Sigmoid colon (tissue), 7 donors: Measurements from ENCODE around the gene RNU6-7. TPM values are rescaled to one million over a fixed set of nuclear protein-coding genes. Genes with fewer than 3 reads are reported as not detected.

Experiments used
- DNase-seq: peaks from one replicate; pipeline ENCODE4 v3.0.0-alpha.2; 2019
- H3K27ac ChIP-seq, 4 donors: fragments of 200-600 bp; sonication (generic); one replicate each; pipeline ENCODE4 v1.5.1; 2016 to 2019; ENCODE audit warnings: mild to moderate bottlenecking in 1 of 4
- H3K27me3 ChIP-seq, 3 donors: fragments of 200-600 bp; sonication (generic); one replicate each; pipeline ENCODE4 v1.5.1; 2019; ENCODE audit warnings: mild to moderate bottlenecking in 1 of 3
- H3K36me3 ChIP-seq, 4 donors: fragments of 200-600 bp; sonication (generic); one replicate each; pipeline ENCODE4 v1.5.1; 2016 to 2019
- H3K4me1 ChIP-seq, 4 donors: fragments of 200-600 bp; sonication (generic); one replicate each; pipeline ENCODE4 v1.5.1; 2017 to 2019
- H3K4me3 ChIP-seq, 4 donors: fragments of 200-600 bp; sonication (generic); one replicate each; pipeline ENCODE4 v1.5.1; 2017 to 2019; ENCODE audit warnings: mild to moderate bottlenecking in 2 of 4, moderate library complexity in 1 of 4
- H3K9me3 ChIP-seq, 4 donors: fragments of 200-600 bp in 3 of 4; sonication (generic) in 3 of 4; one replicate each; pipeline versions ENCODE4 v1.5.1 to v1.6.1; 2013 to 2019
- EP300 ChIP-seq, 4 donors: sonication (generic); formaldehyde crosslinking; IDR thresholded peaks; one replicate each; pipeline ENCODE4 v1.6.1; 2017; ENCODE audit warnings: antibody characterized with exemption in 4 of 4
- POLR2A ChIP-seq, 2 donors: fragments of 450-650 bp; IDR thresholded peaks; one replicate each; pipeline ENCODE4 v1.6.1; 2016; ENCODE audit warnings: antibody characterized with exemption in 2 of 2, mild to moderate bottlenecking in 2 of 2, moderate library complexity in 2 of 2
- POLR2AphosphoS5 ChIP-seq, 4 donors: sonication (generic); formaldehyde crosslinking; IDR thresholded peaks; one replicate each; pipeline ENCODE4 v1.6.1; 2017; ENCODE audit warnings: antibody characterized with exemption in 4 of 4
- WGBS, 2 donors: extraction: QIAGEN DNeasy Blood & Tissue Kit; methylation state at CpG; one replicate each; pipeline ENCODE4 v1.1.7; 2013; 5-methylcytosine and 5-hydroxymethylcytosine counted together
- intact Hi-C: fragments of 100-400 bp; cut with DNase I; formaldehyde crosslinking; loops from one replicate; pipeline ENCODE4 v1.15.1; 2023
- polyA plus RNA-seq, 3 donors: library from polyadenylated mRNA; stranded (reverse); fragments of 200-250 nt; gene quantifications; one replicate each; pipeline ENCODE4 v1.2.3, GENCODE V29; 2013
- total RNA-seq, 4 donors: library from RNA; depleted of rRNA; stranded (reverse); fragments of >200 nt; gene quantifications; one replicate each; pipeline ENCODE4 v1.1.0, GENCODE V29; 2016
- TF ChIP-seq, protein P1 (sequence below), 4 experiments: fragments of 450-650 bp in 3 of 4; fragments of 200-600 bp in 1 of 4; IDR thresholded peaks; one replicate each; pipeline ENCODE4 v1.5.1; 2016 to 2019; ENCODE audit warnings: antibody characterized with exemption in 4 of 4, mild to moderate bottlenecking in 3 of 4, moderate library complexity in 2 of 4
- donor health status: healthy with polysubstance abuse.
- donor health status: Bipolar disorder and iron deficiency.
- donor health status: healthy.

RNU6-7 gene
- total and polyA plus RNA-seq, 7 donors = not detected

DNA sequence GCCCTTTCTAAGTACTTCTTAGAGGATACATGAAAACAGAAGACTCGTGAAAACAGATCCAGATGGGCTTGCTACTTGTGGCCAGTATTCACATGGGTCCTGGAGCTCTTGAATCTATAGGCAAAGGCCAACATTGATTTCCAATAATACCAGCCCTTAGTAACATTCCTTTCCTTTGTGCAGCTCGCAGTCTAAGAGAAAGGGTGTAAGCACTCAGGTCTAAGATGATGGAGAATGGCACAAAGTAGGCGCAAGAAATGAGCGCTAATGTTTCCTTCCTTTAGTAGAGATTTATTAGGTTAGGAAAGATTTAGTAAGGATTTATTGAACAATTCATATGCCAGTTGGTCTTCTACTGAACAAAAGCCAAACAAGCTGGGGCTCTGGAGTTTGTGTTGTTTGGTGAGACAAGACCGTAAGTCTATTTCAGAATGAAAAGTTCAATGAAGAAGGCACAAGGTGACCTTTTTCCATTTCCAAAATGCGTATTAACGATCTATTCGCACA lies 699 bp downstream of the RNU6-7 start:
- TF ChIP-seq POLR2A (IDR thresholded peaks at IDR 0.05) (no peak), EP300 (IDR thresholded peaks at IDR 0.05) (no peak), POLR2AphosphoS5 (IDR thresholded peaks at IDR 0.05) (no peak)
- TF ChIP-seq, protein P1, sequence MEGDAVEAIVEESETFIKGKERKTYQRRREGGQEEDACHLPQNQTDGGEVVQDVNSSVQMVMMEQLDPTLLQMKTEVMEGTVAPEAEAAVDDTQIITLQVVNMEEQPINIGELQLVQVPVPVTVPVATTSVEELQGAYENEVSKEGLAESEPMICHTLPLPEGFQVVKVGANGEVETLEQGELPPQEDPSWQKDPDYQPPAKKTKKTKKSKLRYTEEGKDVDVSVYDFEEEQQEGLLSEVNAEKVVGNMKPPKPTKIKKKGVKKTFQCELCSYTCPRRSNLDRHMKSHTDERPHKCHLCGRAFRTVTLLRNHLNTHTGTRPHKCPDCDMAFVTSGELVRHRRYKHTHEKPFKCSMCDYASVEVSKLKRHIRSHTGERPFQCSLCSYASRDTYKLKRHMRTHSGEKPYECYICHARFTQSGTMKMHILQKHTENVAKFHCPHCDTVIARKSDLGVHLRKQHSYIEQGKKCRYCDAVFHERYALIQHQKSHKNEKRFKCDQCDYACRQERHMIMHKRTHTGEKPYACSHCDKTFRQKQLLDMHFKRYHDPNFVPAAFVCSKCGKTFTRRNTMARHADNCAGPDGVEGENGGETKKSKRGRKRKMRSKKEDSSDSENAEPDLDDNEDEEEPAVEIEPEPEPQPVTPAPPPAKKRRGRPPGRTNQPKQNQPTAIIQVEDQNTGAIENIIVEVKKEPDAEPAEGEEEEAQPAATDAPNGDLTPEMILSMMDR (IDR thresholded peaks at IDR 0.05) = no peak
- Histone ChIP-seq H3K4me3 (peak overlapping the region; percentile 64 to 68 (median 65)), H3K36me3 (no peaks in the 10 kb centered on the region), H3K27me3 (no peaks in the 10 kb centered on the region), H3K9me3 (no peaks in the 10 kb centered on the region), H3K27ac (peak overlapping the region; percentile 78 to 87 (median 84)), H3K4me1 (peaks cover 0 to 12% (median 9%) of the 10 kb centered on the region in 4 donors)
- DNase-seq = no peak
- 1 to 2% methylated on average over 8 of the region's 8 CpGs for WGBS, 2 donors
- intact Hi-C loops = loop anchor here (5.0 kb wide), 3 partner anchors 75 to 640 kb away; partner anchors contain the start of gene NUBPL

DNA sequence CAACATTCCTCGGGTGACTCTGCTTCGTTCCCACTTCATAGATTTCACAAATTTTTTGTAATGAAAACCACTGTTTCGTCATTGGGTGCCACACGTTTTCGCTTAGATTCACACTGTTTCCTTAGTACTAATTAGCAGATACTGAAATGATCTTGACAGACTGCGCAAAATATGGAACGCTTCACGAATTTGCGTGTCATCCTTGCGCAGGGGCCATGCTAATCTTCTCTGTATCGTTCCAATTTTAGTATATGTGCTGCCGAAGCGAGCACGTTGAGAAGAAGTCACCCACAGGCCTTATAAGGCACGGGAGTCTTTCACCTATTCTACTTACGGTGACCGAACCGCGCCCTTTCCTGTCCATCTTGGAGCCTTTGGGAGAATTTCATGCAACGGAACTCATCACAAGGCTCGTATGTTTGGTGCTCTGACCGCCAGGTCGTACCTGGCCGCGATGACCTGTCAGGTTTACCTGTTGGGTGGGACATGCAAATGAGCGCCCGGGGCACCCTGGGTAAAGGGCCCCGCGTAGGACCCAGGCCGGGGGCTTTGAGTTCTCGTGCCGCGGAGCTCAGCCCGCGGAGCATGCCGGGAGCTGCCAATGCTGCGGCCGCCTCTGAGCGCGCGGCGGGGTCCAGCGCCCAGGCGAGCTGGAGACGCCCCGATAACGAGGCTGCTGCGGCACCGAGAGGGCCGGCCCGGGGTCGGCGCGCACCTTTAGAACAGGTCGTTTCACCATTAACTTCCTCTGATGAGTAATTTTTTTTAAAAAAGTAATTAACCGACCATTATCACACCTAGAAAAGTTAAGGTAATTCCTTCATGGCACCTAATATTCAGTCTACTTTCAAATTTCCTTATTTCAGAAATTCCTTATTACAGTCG lies 1.4 kb downstream of the RNU6-7 start, which contains the start of gene RNU6-8:
TSS of gene RNU6-8 (minus strand) at position 272 of the 885 bp plus-strand sequence.
- peak; percentile 95 for DNase-seq
- 0% methylated on average over 57 of the region's 57 CpGs for WGBS, 2 donors
- Histone ChIP-seq H3K27me3 (no peaks in the 10 kb centered on the region), H3K36me3 (no peaks in the 10 kb centered on the region), H3K4me1 (peaks cover 0 to 12% (median 9%) of the 10 kb centered on the region in 4 donors), H3K4me3 (peak within 1 kb of the TSS; percentile 64 to 68 (median 65)), H3K27ac (peak within 1 kb of the TSS; percentile 78 to 87 (median 84)), H3K9me3 (no peaks in the 10 kb centered on the region)
- intact Hi-C loops = loop anchor here (5.0 kb wide), 3 partner anchors 76 to 641 kb away; partner anchors contain the start of gene NUBPL
- TF ChIP-seq POLR2AphosphoS5 (IDR thresholded peaks at IDR 0.05) (peak; percentile 53 to 85 (median 69)), EP300 (IDR thresholded peaks at IDR 0.05) (no peak), POLR2A (IDR thresholded peaks at IDR 0.05) (peak; percentile 43 to 58)
- TF ChIP-seq, protein P1 (IDR thresholded peaks at IDR 0.05) = no peak

DNA sequence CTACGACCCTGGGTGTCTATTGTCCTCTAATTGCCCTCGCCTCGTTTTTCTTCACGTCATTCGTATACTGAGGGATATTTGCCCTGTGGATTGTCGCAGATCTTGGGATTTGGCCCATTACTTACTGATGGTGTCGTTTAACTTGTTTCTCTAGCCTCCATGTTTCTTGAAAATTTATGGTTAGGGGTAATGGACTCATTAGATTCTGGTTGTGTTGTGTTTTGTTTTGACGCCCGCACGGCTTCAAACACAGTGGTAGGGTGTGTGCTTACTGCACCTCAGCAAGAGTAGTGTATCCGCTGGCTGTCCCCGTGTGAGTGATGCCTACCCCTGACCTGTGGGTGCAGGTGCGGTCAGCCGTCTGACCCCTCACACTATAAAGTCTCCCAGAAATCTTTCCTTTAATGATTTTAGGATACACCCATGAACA lies 2.1 kb downstream of the RNU6-7 start:
- Histone ChIP-seq H3K36me3 (no peaks in the 10 kb centered on the region), H3K4me1 (peaks cover 0 to 12% (median 9%) of the 10 kb centered on the region in 4 donors), H3K27me3 (no peaks in the 10 kb centered on the region), H3K9me3 (no peaks in the 10 kb centered on the region), H3K4me3 (peak overlapping the region; percentile 64 to 68 (median 65)), H3K27ac (peak overlapping the region; percentile 78 to 87 (median 84))
- no peak for TF ChIP-seq POLR2A (IDR thresholded peaks at IDR 0.05)
- TF ChIP-seq EP300 (IDR thresholded peaks at IDR 0.05) = no peak
- TF ChIP-seq, protein P1 (IDR thresholded peaks at IDR 0.05) = no peak
- TF ChIP-seq POLR2AphosphoS5 (IDR thresholded peaks at IDR 0.05) = no peak
- WGBS, 2 donors = 2 to 5% methylated on average over 14 of the region's 14 CpGs
- intact Hi-C loops = loop anchor here (5.0 kb wide), 3 partner anchors 77 to 642 kb away; partner anchors contain the start of gene NUBPL
- peak; percentile 64 for DNase-seq

DNA sequence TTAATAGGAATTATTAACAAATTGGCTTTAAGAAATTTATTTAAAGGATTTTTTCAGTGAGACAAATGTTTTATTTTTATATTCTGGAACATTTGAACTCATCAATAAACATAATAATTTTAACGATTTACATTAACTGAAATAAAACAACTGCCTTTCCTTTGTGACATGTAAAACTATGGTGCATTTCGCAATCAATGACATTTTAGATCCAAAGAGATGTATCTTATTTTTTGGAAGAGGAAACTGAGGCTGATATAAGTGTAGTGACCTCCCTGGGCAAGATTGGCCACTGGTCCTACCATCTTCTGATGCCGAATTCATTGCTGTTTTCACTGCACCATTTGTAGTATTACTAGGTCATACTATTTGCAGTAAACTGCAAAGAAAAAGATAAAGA lies 3.7 kb downstream of the RNU6-7 start:
- H3K36me3 ChIP-seq = no peaks in the 10 kb centered on the region
- peaks cover 0 to 11% (median 9%) of the 10 kb centered on the region in 4 donors for H3K4me1 ChIP-seq
- H3K4me3 ChIP-seq = no peak overlapping the region
- H3K27ac ChIP-seq = no peak overlapping the region
- WGBS, 2 donors = 92 to 95% methylated on average over 3 of the region's 3 CpGs
- DNase-seq = no peak
- H3K9me3 ChIP-seq = no peaks in the 10 kb centered on the region
- TF ChIP-seq POLR2AphosphoS5 (IDR thresholded peaks at IDR 0.05) (no peak), EP300 (IDR thresholded peaks at IDR 0.05) (no peak)
- TF ChIP-seq, protein P1 (IDR thresholded peaks at IDR 0.05) = no peak
- intact Hi-C loops = no loop called here
- H3K27me3 ChIP-seq = no peaks in the 10 kb centered on the region
